B cell (primary cell): ENCODE measurements around the gene ZBTB12. TPM values are rescaled to one million over a fixed set of nuclear protein-coding genes. Genes with fewer than 3 reads are reported as not detected.
A peak's percentile ranks its signal among the peaks of the same experiment; 100 is the strongest.

Source experiments
- ATAC-seq: fragments of 200-7000 bp; cut with Tn5 transposase; one replicate; pipeline ENCODE4 v1.10.0; 2021; ENCODE audit warnings: low read depth, mild to moderate bottlenecking, moderate number of reproducible peaks, moderate library complexity
- CTCF ChIA-PET: fragments of 350-600 bp; sonication (Branson Sonifier 250); formaldehyde crosslinking; loops from one replicate; lab custom pipeline; 2021; ENCODE audit warnings: antibody characterized with exemption, inconsistent platforms; lab: Charles Lee
- POLR2A ChIA-PET: fragments of 350-600 bp; sonication (Branson Sonifier 250); formaldehyde crosslinking; loops from one replicate; lab custom pipeline; 2021; ENCODE audit warnings: antibody characterized with exemption; lab: Charles Lee
- DNase-seq: peaks from one replicate; pipeline ENCODE4 v3.0.0; 2013
- H2AFZ ChIP-seq: 2 replicates; pipeline ENCODE4 v1.6.1; 2012; ENCODE audit warnings: mild to moderate bottlenecking, low read depth, low read length; ENCODE audit not compliant: insufficient read depth, poor library complexity, severe bottlenecking
- H3K27ac ChIP-seq, 2 donors: 1 replicate in 1 of 2; 2 replicates in 1 of 2; pipeline ENCODE4 v1.5.1; 2012 to 2013; ENCODE audit warnings: low read length in 2 of 2, mild to moderate bottlenecking in 2 of 2, moderate library complexity in 1 of 2
- H3K27me3 ChIP-seq, 4 experiments: fragments of 200-600 bp in 1 of 4; sonication (generic) in 1 of 4; replicated peaks in 1 of 4; 1 replicate in 2 of 4; 2 replicates in 2 of 4; pipeline versions ENCODE4 v1.6.1 to v1.7.0; 2013 to 2016; ENCODE audit warnings: low read length in 3 of 4, mild to moderate bottlenecking in 2 of 4, mixed read lengths in 1 of 4, moderate library complexity in 1 of 4; ENCODE audit not compliant: insufficient read depth in 4 of 4, control insufficient read depth in 3 of 4; ENCODE audit errors: control extremely low read depth in 1 of 4
- H3K36me3 ChIP-seq, 2 experiments: replicated peaks in 1 of 2; 1 replicate in 1 of 2; 2 replicates in 1 of 2; pipeline versions ENCODE4 v1.6.1 to v1.7.1; 2013; ENCODE audit warnings: low read length in 1 of 2; ENCODE audit not compliant: insufficient read depth in 2 of 2, control insufficient read depth in 1 of 2; ENCODE audit errors: control extremely low read depth in 1 of 2, extremely low read depth in 1 of 2
- H3K4me1 ChIP-seq, 2 donors: fragments of 200-600 bp in 1 of 2; sonication (generic) in 1 of 2; 1 replicate in 1 of 2; 2 replicates in 1 of 2; pipeline versions ENCODE4 v1.5.1 to v1.6.1; 2013 to 2017; ENCODE audit warnings: low read length in 2 of 2; ENCODE audit not compliant: control insufficient read depth in 2 of 2, insufficient read depth in 2 of 2
- H3K4me2 ChIP-seq: replicated peaks from 2 replicates; pipeline ENCODE3; 2012; ENCODE audit warnings: mild to moderate bottlenecking, low read depth, low read length; ENCODE audit not compliant: poor library complexity, severe bottlenecking
- H3K4me3 ChIP-seq, 5 experiments: fragments of 200-600 bp in 1 of 5; sonication (generic) in 1 of 5; 1 replicate in 3 of 5; 2 replicates in 2 of 5; pipeline versions ENCODE4 v1.5.1 to v1.7.0; 2011 to 2016; ENCODE audit warnings: low read length in 4 of 5, mild to moderate bottlenecking in 4 of 5, low read depth in 2 of 5, control low read depth in 1 of 5, moderate library complexity in 1 of 5; ENCODE audit not compliant: insufficient read depth in 1 of 5; ENCODE audit errors: control extremely low read depth in 1 of 5, extremely low read depth in 1 of 5
- H3K79me2 ChIP-seq: fragments of 200-600 bp; sonication (generic); one replicate; pipeline ENCODE4 v1.6.0; 2016; ENCODE audit warnings: low read length; ENCODE audit not compliant: control insufficient read depth, insufficient read depth
- H3K9ac ChIP-seq: fragments of 200-600 bp; sonication (generic); 2 replicates; pipeline ENCODE4 v1.6.1; 2017; ENCODE audit warnings: mild to moderate bottlenecking, low read length, moderate library complexity
- H3K9me3 ChIP-seq, 3 donors: one replicate each; pipeline versions ENCODE4 v1.6.1 to v1.7.1; 2013; ENCODE audit warnings: low read length in 2 of 3; ENCODE audit not compliant: control insufficient read depth in 2 of 3, insufficient read depth in 1 of 3; ENCODE audit errors: control extremely low read depth in 1 of 3
- H4K20me1 ChIP-seq: 2 replicates; pipeline ENCODE4 v1.6.0; 2012; ENCODE audit warnings: mild to moderate bottlenecking, low read length; ENCODE audit not compliant: insufficient read depth, control insufficient read depth, poor library complexity, severe bottlenecking
- H3K27ac Mint-ChIP-seq: one replicate; pipeline ENCODE4 v1.8.0; 2021; ENCODE audit warnings: mixed read lengths
- H3K27me3 Mint-ChIP-seq: one replicate; pipeline ENCODE4 v1.8.0; 2021; ENCODE audit warnings: mixed read lengths
- H3K4me1 Mint-ChIP-seq: one replicate; pipeline ENCODE4 v1.8.0; 2021; ENCODE audit warnings: mixed read lengths
- H3K4me3 Mint-ChIP-seq: one replicate; pipeline ENCODE4 v1.8.0; 2021; ENCODE audit warnings: mixed read lengths
- H3K9me3 Mint-ChIP-seq: one replicate; pipeline ENCODE4 v1.8.0; 2022; ENCODE audit warnings: mixed read lengths; ENCODE audit not compliant: insufficient read depth
- CTCF ChIP-seq: fragments of 200-600 bp; IDR thresholded peaks from one replicate; pipeline ENCODE4 v1.8.0; 2022; ENCODE audit warnings: antibody characterized with exemption, mild to moderate bottlenecking
- EZH2 ChIP-seq: IDR thresholded peaks from 2 replicates; pipeline ENCODE4 v1.6.1; 2012; ENCODE audit warnings: borderline replicate concordance, low read depth, mild to moderate bottlenecking, moderate library complexity, low read length; ENCODE audit not compliant: insufficient read depth, poor library complexity, severe bottlenecking
- whole genome bisulfite sequencing: methylation state at CpG from one replicate; pipeline ENCODE4 v1.1.5; 2013; ENCODE audit warnings: missing lambda C conversion rate; ENCODE audit not compliant: insufficient coverage; 5-methylcytosine and 5-hydroxymethylcytosine counted together
- intact Hi-C: fragments of 100-400 bp; cut with micrococcal nuclease; formaldehyde crosslinking; loops from one replicate; pipeline ENCODE4 v1.10.0; 2022
- polyA plus RNA-seq: library from polyadenylated mRNA; depleted of rRNA; stranded (reverse); fragments of >200 nt; gene quantifications from 2 replicates; pipeline ENCODE4 v1.2.3, GENCODE V29; 2012
- total RNA-seq, 2 donors: library from RNA; stranded (reverse); fragments of 120-200 nt in 1 of 2; gene quantifications; 1 replicate in 1 of 2; 2 replicates in 1 of 2; pipeline versions ENCODE4 v1.2.3 to v1.2.4, GENCODE V29; 2013 to 2022

Gene ZBTB12
- total and polyA plus RNA-seq, 2 donors (not counting 1 experiment from before 2014, with no cell fraction given) = 1.4 to 8.9 TPM

DNA sequence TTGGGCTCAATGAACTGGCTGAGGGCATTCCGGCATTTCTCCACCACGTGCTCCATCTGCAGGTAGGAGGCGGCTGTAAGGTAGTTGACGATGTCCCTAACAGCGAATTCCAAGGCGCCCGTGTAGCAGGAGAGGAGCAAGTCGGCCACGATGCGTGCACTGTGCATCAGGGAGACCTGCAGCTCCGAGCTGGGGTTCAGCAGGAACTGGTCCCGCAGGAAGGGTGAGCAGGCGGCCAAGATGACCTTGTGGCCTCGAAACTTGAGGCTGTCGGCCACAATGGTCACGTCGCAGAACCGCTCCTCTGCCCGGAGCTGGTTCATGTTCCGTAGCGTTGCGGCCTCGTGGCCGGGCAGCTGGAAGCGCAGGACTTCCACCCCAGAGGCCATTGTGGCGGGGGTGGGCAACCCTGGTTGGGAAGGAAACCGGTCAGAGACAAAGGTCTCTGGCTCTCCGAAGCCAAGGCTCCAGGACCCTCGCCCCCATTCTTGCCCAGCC is 920 bp downstream of the ZBTB12 start:
- intact Hi-C loops = no loop called here
- H3K27ac Mint-ChIP-seq = peak overlapping the region; percentile 83

More for the DNA sequence above, 920 bp downstream of the ZBTB12 start:
- TF ChIP-seq CTCF = no peak
- no peak for TF ChIP-seq EZH2
- Histone ChIP-seq H3K4me3 (peak overlapping the region in 4 of 5 experiments; percentile 77 to 82 (median 80)), H3K27me3 (no peaks in the 10 kb centered on the region), H3K36me3 (no peaks in the 10 kb centered on the region), H2AFZ (peak overlapping the region; percentile 85), H3K79me2 (peaks cover 4% of the 10 kb centered on the region), H4K20me1 (no peaks in the 10 kb centered on the region), H3K27ac (peak overlapping the region; percentile 28 to 44), H3K9ac (peak overlapping the region; percentile 74), H3K4me2 (peak overlapping the region; percentile 85), H3K9me3 (no peaks in the 10 kb centered on the region), H3K4me1 (peaks cover 16 to 33% of the 10 kb centered on the region in 2 donors)
- H3K9me3 Mint-ChIP-seq = no peaks in the 10 kb centered on the region
- no peaks in the 10 kb centered on the region for H3K27me3 Mint-ChIP-seq
- ATAC-seq (no peak), DNase-seq (peak; percentile 41)
- 86% methylated on average over 28 of the region's 29 CpGs for WGBS
- peaks cover 38% of the 10 kb centered on the region for H3K4me1 Mint-ChIP-seq
- H3K4me3 Mint-ChIP-seq = peak overlapping the region; percentile 74
- ChIA-PET POLR2A (interaction anchor here (0.6 to 1.4 kb wide), 4 partner anchors 58 to 236 kb away, joined by 3 to 6 read pairs (median 5); partner anchors contain the start of genes DXO, GPANK1 and SKIC2), CTCF (no interaction called here)
